BLaER1 treated with 17β-estradiol and CSF1 and Interleukin-3, amounts not matched to agents 10 nM and 100 nM (cell line): Measurements from ENCODE around the gene DMRTA1.
A peak's percentile ranks its signal among the peaks of the same experiment; 100 is the strongest.
"Not testable (repeated sequence)": the region's sequence is repeated elsewhere in the genome, so short reads cannot be mapped to it uniquely, and the experiment has no call there.

Experiments
- H3K27ac ChIP-seq, 11 experiments: shearing (Covaris generic); formaldehyde crosslinking; 2 replicates each; pipeline ENCODE4 v1.8.1; 2022
- H3K27me3 ChIP-seq, 11 experiments: shearing (Covaris generic); formaldehyde crosslinking; 2 replicates each; pipeline ENCODE4 v1.8.1; 2022
- H3K36me3 ChIP-seq, 11 experiments: shearing (Covaris generic); formaldehyde crosslinking; 2 replicates each; pipeline ENCODE4 v1.8.1; 2022
- H3K4me1 ChIP-seq, 10 experiments: shearing (Covaris generic); formaldehyde crosslinking; 2 replicates each; pipeline ENCODE4 v1.8.1; 2022
- H3K4me2 ChIP-seq, 11 experiments: shearing (Covaris generic); formaldehyde crosslinking; 2 replicates each; pipeline ENCODE4 v1.8.1; 2022
- H3K4me3 ChIP-seq, 10 experiments: shearing (Covaris generic); formaldehyde crosslinking; 2 replicates each; pipeline ENCODE4 v1.8.1; 2022
- H3K9ac ChIP-seq, 11 experiments: shearing (Covaris generic); formaldehyde crosslinking; 2 replicates each; pipeline ENCODE4 v1.8.1; 2022
- H3K9me3 ChIP-seq, 11 experiments: shearing (Covaris generic); formaldehyde crosslinking; replicated peaks in 1 of 11; 2 replicates each; pipeline ENCODE4 v1.8.1; 2022
- H4K20me1 ChIP-seq, 11 experiments: shearing (Covaris generic); formaldehyde crosslinking; 2 replicates each; pipeline ENCODE4 v1.8.1; 2022
- Cebpa-rat ChIP-seq, 11 experiments: shearing (Covaris generic); IDR thresholded peaks; 2 replicates each; pipeline ENCODE4 v1.8.1; 2022

The DMRTA1 gene

GRCh38 chr9:22452415-22453010 lies 5.9 kb downstream of the DMRTA1 start:
- no peaks in the 10 kb centered on the region for H4K20me1 ChIP-seq
- H3K36me3 ChIP-seq, result no peaks in the 10 kb centered on the region
- H3K9me3 ChIP-seq, result peaks cover 1 to 7% (median 3%) of the 10 kb centered on the region in 11 experiments
- H3K27ac ChIP-seq, result no peak overlapping the region
- no peak overlapping the region for H3K9ac ChIP-seq
- no peak for TF ChIP-seq Cebpa-rat (IDR thresholded peaks at IDR 0.05)
- H3K4me2 ChIP-seq, result peak overlapping the region in 2 of 11 experiments; percentile 20 to 22; a peak in 1 of 22 replicates
- H3K4me1 ChIP-seq, result peaks cover 0 to 21% (median 0%) of the 10 kb centered on the region in 10 experiments; a peak in 4 of 20 replicates
- no peak overlapping the region for H3K4me3 ChIP-seq
- peaks cover 0 to under 1% (median 0%) of the 10 kb centered on the region in 11 experiments; a peak in 1 of 22 replicates for H3K27me3 ChIP-seq

DNA sequence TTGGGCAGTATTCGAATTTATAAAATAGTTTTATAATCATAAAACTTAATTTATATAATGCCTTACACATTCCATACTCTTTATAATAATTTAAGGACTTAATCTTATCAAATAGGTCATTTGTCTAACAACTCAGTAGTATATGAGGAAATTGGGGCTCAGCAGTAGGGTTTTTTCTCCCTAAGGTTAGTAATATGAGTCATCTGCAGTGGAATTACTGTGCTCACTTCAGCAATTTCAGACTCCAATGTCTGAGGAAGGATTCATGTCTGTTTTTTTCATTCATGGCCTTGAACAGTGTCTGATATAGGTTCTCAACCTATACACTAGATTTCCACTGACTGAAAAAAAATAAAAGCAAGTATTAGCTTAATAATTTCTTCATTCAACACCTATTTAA lies 7.4 kb downstream of the DMRTA1 start:
- no peaks in the 10 kb centered on the region for H3K36me3 ChIP-seq
- H3K4me2 ChIP-seq, result peak overlapping the region in 2 of 11 experiments; percentile 17 to 39; a peak in 3 of 22 replicates
- no peaks in the 10 kb centered on the region for H4K20me1 ChIP-seq
- no peak overlapping the region for H3K9ac ChIP-seq
- peaks cover 0 to 21% (median 0%) of the 10 kb centered on the region in 10 experiments; a peak in 4 of 20 replicates for H3K4me1 ChIP-seq
- no peaks in the 10 kb centered on the region for H3K27me3 ChIP-seq
- H3K9me3 ChIP-seq, result no peaks in the 10 kb centered on the region
- no peak overlapping the region for H3K27ac ChIP-seq
- TF ChIP-seq Cebpa-rat (IDR thresholded peaks at IDR 0.05), result no peak
- no peak overlapping the region for H3K4me3 ChIP-seq

GRCh38 chr9:22455181-22455580 lies 8.6 kb downstream of the DMRTA1 start:
- Histone ChIP-seq H3K4me3 (no peak overlapping the region), H3K27me3 (no peaks in the 10 kb centered on the region), H3K9ac (no peak overlapping the region), H3K4me1 (peaks cover 0 to 23% (median 0%) of the 10 kb centered on the region in 10 experiments; a peak in 4 of 20 replicates), H3K27ac (no peak overlapping the region), H3K9me3 (no peaks in the 10 kb centered on the region), H4K20me1 (no peaks in the 10 kb centered on the region), H3K36me3 (no peaks in the 10 kb centered on the region), H3K4me2 (no peak overlapping the region)
- TF ChIP-seq Cebpa-rat (IDR thresholded peaks at IDR 0.05), result no peak

DNA sequence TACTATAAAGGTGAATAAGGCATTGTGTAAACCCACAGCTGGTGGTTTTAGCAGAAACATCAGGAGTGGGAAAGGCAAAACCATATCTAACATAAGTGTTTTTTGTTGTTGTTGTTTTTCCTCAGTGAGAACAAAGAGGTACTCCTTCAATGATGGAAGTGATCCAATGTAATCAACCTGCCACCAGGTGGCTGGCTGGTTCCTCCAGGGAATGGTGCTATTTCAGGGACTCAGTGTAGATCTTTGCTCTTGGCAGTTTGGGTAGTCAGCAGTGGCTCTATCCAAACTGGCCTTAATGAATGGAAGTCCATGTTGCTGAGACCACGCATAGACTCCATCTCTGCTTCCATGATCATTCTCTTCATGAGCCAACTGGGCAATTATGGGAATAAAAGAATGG lies 10.8 kb downstream of the DMRTA1 start:
- Histone ChIP-seq H4K20me1 (no peaks in the 10 kb centered on the region), H3K27ac (no peak overlapping the region), H3K4me1 (peaks cover 0 to 34% (median 0%) of the 10 kb centered on the region in 10 experiments; a peak in 4 of 20 replicates), H3K4me2 (no peak overlapping the region), H3K9me3 (no peaks in the 10 kb centered on the region), H3K9ac (no peak overlapping the region), H3K36me3 (no peaks in the 10 kb centered on the region), H3K4me3 (no peak overlapping the region), H3K27me3 (no peaks in the 10 kb centered on the region)
- TF ChIP-seq Cebpa-rat (IDR thresholded peaks at IDR 0.05), result no peak

GRCh38 chr9:22463205-22463604 lies 16.6 kb downstream of the DMRTA1 start:
- Histone ChIP-seq H3K27ac (no peak overlapping the region), H3K36me3 (no peaks in the 10 kb centered on the region), H3K9ac (no peak overlapping the region), H3K9me3 (no peaks in the 10 kb centered on the region), H3K4me3 (no peak overlapping the region), H4K20me1 (no peaks in the 10 kb centered on the region), H3K4me1 (peaks cover 0 to 13% (median 0%) of the 10 kb centered on the region in 10 experiments; a peak in 4 of 20 replicates), H3K27me3 (no peaks in the 10 kb centered on the region), H3K4me2 (no peak overlapping the region)
- TF ChIP-seq Cebpa-rat (IDR thresholded peaks at IDR 0.05), result no peak

DNA sequence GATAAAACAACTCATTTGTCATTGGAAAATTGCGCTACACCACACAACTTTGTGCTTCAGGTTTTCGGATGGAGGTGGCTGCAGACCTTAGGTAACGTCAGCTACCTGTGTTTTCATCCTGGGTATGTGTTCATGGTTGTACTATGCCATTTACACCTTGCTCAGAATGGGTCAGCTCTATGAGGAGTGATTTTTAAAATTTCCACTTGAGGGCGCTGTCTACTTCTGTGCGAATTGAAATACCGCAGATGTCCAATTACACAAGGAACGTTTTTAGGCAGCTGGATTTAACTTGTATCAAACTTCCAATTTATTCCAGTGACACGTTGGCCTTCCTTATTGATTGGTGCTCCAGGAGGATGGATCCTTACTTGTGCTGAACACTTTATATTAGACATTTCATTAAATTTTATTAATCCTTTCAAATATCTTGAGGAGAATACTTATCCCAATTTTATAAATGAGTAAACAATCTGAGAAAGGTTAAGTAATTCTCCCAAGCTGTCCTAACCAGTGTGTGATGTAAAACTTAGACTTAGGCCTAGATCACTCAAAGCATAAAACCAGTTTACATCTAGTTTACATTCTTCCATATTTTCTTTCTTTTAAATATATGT lies 23.4 kb downstream of the DMRTA1 start:
- Histone ChIP-seq H3K27me3 (no peaks in the 10 kb centered on the region), H3K4me2 (no peak overlapping the region), H3K4me3 (no peak overlapping the region), H4K20me1 (no peaks in the 10 kb centered on the region), H3K9ac (no peak overlapping the region), H3K9me3 (no peaks in the 10 kb centered on the region), H3K27ac (no peak overlapping the region), H3K36me3 (no peaks in the 10 kb centered on the region), H3K4me1 (no peaks in the 10 kb centered on the region)
- no peak for TF ChIP-seq Cebpa-rat (IDR thresholded peaks at IDR 0.05)

GRCh38 chr9:22481566-22481965 lies 34.9 kb downstream of the DMRTA1 start:
- Histone ChIP-seq H4K20me1 (no peaks in the 10 kb centered on the region), H3K9me3 (peaks cover 0 to 13% (median 5%) of the 10 kb centered on the region in 11 experiments; a peak in 8 of 22 replicates), H3K36me3 (no peaks in the 10 kb centered on the region), H3K9ac (no peak overlapping the region), H3K4me3 (no peak overlapping the region), H3K27ac (no peak overlapping the region), H3K27me3 (no peaks in the 10 kb centered on the region), H3K4me2 (no peak overlapping the region), H3K4me1 (peaks cover 0 to 6% (median 0%) of the 10 kb centered on the region in 10 experiments; a peak in 2 of 20 replicates)
- no peak for TF ChIP-seq Cebpa-rat (IDR thresholded peaks at IDR 0.05)

GRCh38 chr9:22483528-22484070 lies 37.0 kb downstream of the DMRTA1 start:
- Histone ChIP-seq H3K4me3 (no peak overlapping the region), H3K9ac (no peak overlapping the region), H3K9me3 (peaks cover 0 to 13% (median 5%) of the 10 kb centered on the region in 11 experiments; a peak in 8 of 22 replicates), H3K4me2 (peak overlapping the region in 1 of 11 experiments; percentile 24; a peak in 2 of 22 replicates), H3K4me1 (peaks cover 0 to 6% (median 0%) of the 10 kb centered on the region in 10 experiments; a peak in 2 of 20 replicates), H4K20me1 (no peaks in the 10 kb centered on the region), H3K27ac (no peak overlapping the region), H3K36me3 (no peaks in the 10 kb centered on the region), H3K27me3 (no peaks in the 10 kb centered on the region)
- TF ChIP-seq Cebpa-rat (IDR thresholded peaks at IDR 0.05), result no peak

DNA sequence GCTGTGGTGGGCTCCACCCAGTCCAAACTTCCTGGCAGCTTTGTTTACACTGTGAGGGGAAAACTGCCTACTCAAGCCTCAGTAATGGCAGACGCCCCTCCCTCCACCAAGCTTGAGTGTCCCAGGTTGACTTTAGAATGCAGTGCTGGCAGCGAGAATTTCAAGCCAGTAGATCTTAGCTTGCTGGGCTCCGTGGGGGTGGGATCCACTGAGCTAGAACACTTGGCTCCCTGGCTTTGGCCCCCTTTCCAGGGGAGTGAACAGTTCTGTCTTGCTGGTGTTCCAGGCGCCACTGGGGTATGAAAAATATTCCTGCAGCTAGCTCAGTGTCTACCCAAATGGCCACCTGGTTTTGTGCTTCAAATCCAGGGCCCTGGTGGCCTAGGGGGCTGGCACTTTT lies 49.6 kb downstream of the DMRTA1 start:
- not testable (repeated sequence) for H3K4me3 ChIP-seq, H3K27ac ChIP-seq, H3K9me3 ChIP-seq

More for the DNA sequence above, 49.6 kb downstream of the DMRTA1 start:
- not testable (repeated sequence) for H3K9ac ChIP-seq, H3K36me3 ChIP-seq, H3K4me1 ChIP-seq, H3K27me3 ChIP-seq, H3K4me2 ChIP-seq, H4K20me1 ChIP-seq
